Measurements from ENCODE around the gene CHPF. TPM values are rescaled to one million over a fixed set of nuclear protein-coding genes. Genes with fewer than 3 reads are reported as not detected.

The CHPF gene
- total RNA-seq, 1 experiment from 2014 or later, result 13.8 TPM

DNA sequence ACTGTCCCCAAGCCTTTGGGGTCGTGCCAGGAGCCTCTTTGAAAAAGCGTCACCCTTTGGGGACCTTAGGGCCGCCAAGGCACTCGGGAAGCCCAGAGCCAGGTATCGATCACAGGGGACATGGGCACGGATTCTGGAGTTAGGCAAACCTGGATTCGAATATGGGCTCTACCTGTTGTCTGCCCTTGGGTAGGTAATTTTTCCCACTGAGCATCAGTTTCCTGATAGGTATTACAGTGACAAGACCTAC lies 9.5 kb upstream of the CHPF start:
- H3K36me3 ChIP-seq (ENCODE audit: insufficient read depth, low read length, poor library complexity, severe bottlenecking), result no peaks in the 10 kb centered on the region
- CTCF ChIA-PET, result interaction anchor here (1.1 kb wide), 1 partner anchor 18 kb away, joined by 3 read pairs; the partner anchor contains the start of gene OBSL1
- DNase-seq (ENCODE audit: low spot score), result no peak
- POLR2A ChIA-PET (ENCODE audit: low non-redundant PET), result no interaction called here
- H3K27me3 ChIP-seq (replicated peaks; ENCODE audit: insufficient read depth, low read depth, low read length, poor library complexity), result no peaks in the 10 kb centered on the region
- no TSS peak for BruUV-seq (replicated peaks)
- H3K27ac ChIP-seq (ENCODE audit: low read depth, low read length, poor library complexity, severe bottlenecking), result no peak overlapping the region
- H3K4me3 ChIP-seq (ENCODE audit: low read depth, low read length, poor library complexity, severe bottlenecking), result peak overlapping the region; percentile 59
- intact Hi-C loops (cut with micrococcal nuclease; ENCODE audit: unreplicated experiment), result no loop called here
- no peaks in the 10 kb centered on the region for H3K4me1 ChIP-seq (ENCODE audit: insufficient read depth, low read length, poor library complexity, severe bottlenecking)
- H3K9me3 ChIP-seq (ENCODE audit: low read depth, low read length, poor library complexity, severe bottlenecking), result no peaks in the 10 kb centered on the region
- TF ChIP-seq EZH2 (IDR thresholded peaks at IDR 0.05; ENCODE audit: borderline replicate concordance, low read depth, low read length, poor library complexity, severe bottlenecking), result no peak
- TF ChIP-seq, protein P1, sequence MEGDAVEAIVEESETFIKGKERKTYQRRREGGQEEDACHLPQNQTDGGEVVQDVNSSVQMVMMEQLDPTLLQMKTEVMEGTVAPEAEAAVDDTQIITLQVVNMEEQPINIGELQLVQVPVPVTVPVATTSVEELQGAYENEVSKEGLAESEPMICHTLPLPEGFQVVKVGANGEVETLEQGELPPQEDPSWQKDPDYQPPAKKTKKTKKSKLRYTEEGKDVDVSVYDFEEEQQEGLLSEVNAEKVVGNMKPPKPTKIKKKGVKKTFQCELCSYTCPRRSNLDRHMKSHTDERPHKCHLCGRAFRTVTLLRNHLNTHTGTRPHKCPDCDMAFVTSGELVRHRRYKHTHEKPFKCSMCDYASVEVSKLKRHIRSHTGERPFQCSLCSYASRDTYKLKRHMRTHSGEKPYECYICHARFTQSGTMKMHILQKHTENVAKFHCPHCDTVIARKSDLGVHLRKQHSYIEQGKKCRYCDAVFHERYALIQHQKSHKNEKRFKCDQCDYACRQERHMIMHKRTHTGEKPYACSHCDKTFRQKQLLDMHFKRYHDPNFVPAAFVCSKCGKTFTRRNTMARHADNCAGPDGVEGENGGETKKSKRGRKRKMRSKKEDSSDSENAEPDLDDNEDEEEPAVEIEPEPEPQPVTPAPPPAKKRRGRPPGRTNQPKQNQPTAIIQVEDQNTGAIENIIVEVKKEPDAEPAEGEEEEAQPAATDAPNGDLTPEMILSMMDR (conservative IDR thresholded peaks at IDR 0.05; ENCODE audit: low read depth, low read length), result no peak

GRCh38 chr2:219552382-219553167 lies 9.0 kb upstream of the CHPF start:
- Histone ChIP-seq H3K27ac (ENCODE audit: low read depth, low read length, poor library complexity, severe bottlenecking) (peak overlapping the region; percentile 25), H3K36me3 (ENCODE audit: insufficient read depth, low read length, poor library complexity, severe bottlenecking) (no peaks in the 10 kb centered on the region), H3K4me3 (ENCODE audit: low read depth, low read length, poor library complexity, severe bottlenecking) (peak overlapping the region; percentile 59), H3K4me1 (ENCODE audit: insufficient read depth, low read length, poor library complexity, severe bottlenecking) (no peaks in the 10 kb centered on the region), H3K9me3 (ENCODE audit: low read depth, low read length, poor library complexity, severe bottlenecking) (no peaks in the 10 kb centered on the region), H3K27me3 (replicated peaks; ENCODE audit: insufficient read depth, low read depth, low read length, poor library complexity) (no peaks in the 10 kb centered on the region)
- intact Hi-C loops (cut with micrococcal nuclease; ENCODE audit: unreplicated experiment), result no loop called here
- peak; percentile 85 for DNase-seq (ENCODE audit: low spot score)
- no TSS peak for BruUV-seq (replicated peaks)
- ChIA-PET POLR2A (ENCODE audit: low non-redundant PET) (interaction anchor here (0.5 kb wide), 1 partner anchor 27 kb away, joined by 3 read pairs; no protein-coding TSS in a partner anchor), CTCF (interaction anchor here (1.1 kb wide), 1 partner anchor 19 kb away, joined by 3 read pairs; the partner anchor contains the start of gene OBSL1)
- TF ChIP-seq, protein P1 (conservative IDR thresholded peaks at IDR 0.05; ENCODE audit: low read depth, low read length), result no peak
- no peak for TF ChIP-seq EZH2 (IDR thresholded peaks at IDR 0.05; ENCODE audit: borderline replicate concordance, low read depth, low read length, poor library complexity, severe bottlenecking)

GRCh38 chr2:219551441-219552381 lies 8.1 kb upstream of the CHPF start:
- H3K36me3 ChIP-seq (ENCODE audit: insufficient read depth, low read length, poor library complexity, severe bottlenecking), result no peaks in the 10 kb centered on the region
- ChIA-PET POLR2A (ENCODE audit: low non-redundant PET) (interaction anchor here (0.5 kb wide), 1 partner anchor 26 kb away, joined by 3 read pairs; no protein-coding TSS in a partner anchor), CTCF (interaction anchor here (0.6 to 1.1 kb wide), 2 partner anchors 9 to 20 kb away, joined by 3 to 6 read pairs; partner anchors contain the start of gene OBSL1)
- TF ChIP-seq, protein P1 (conservative IDR thresholded peaks at IDR 0.05; ENCODE audit: low read depth, low read length), result no peak
- TF ChIP-seq EZH2 (IDR thresholded peaks at IDR 0.05; ENCODE audit: borderline replicate concordance, low read depth, low read length, poor library complexity, severe bottlenecking), result no peak
- H3K27me3 ChIP-seq (replicated peaks; ENCODE audit: insufficient read depth, low read depth, low read length, poor library complexity), result no peaks in the 10 kb centered on the region
- intact Hi-C loops (cut with micrococcal nuclease; ENCODE audit: unreplicated experiment), result no loop called here
- H3K4me3 ChIP-seq (ENCODE audit: low read depth, low read length, poor library complexity, severe bottlenecking), result peak overlapping the region; percentile 59
- BruUV-seq (replicated peaks), result no TSS peak
- no peaks in the 10 kb centered on the region for H3K9me3 ChIP-seq (ENCODE audit: low read depth, low read length, poor library complexity, severe bottlenecking)
- no peak for DNase-seq (ENCODE audit: low spot score)
- H3K4me1 ChIP-seq (ENCODE audit: insufficient read depth, low read length, poor library complexity, severe bottlenecking), result no peaks in the 10 kb centered on the region
- no peak overlapping the region for H3K27ac ChIP-seq (ENCODE audit: low read depth, low read length, poor library complexity, severe bottlenecking)

All from A673 (cell line).